ENCODE data around the gene SSX2IP.

The SSX2IP gene

GRCh38 chr1:84691122-84691783 is 992 bp upstream of the SSX2IP start:
- H3K27ac ChIP-seq (ENCODE audit: low read depth, low read length, poor library complexity, severe bottlenecking), result peak overlapping the region; percentile 89
- peaks cover 35% of the 10 kb centered on the region for H3K79me2 ChIP-seq (ENCODE audit: insufficient read depth, low read length)

DNA sequence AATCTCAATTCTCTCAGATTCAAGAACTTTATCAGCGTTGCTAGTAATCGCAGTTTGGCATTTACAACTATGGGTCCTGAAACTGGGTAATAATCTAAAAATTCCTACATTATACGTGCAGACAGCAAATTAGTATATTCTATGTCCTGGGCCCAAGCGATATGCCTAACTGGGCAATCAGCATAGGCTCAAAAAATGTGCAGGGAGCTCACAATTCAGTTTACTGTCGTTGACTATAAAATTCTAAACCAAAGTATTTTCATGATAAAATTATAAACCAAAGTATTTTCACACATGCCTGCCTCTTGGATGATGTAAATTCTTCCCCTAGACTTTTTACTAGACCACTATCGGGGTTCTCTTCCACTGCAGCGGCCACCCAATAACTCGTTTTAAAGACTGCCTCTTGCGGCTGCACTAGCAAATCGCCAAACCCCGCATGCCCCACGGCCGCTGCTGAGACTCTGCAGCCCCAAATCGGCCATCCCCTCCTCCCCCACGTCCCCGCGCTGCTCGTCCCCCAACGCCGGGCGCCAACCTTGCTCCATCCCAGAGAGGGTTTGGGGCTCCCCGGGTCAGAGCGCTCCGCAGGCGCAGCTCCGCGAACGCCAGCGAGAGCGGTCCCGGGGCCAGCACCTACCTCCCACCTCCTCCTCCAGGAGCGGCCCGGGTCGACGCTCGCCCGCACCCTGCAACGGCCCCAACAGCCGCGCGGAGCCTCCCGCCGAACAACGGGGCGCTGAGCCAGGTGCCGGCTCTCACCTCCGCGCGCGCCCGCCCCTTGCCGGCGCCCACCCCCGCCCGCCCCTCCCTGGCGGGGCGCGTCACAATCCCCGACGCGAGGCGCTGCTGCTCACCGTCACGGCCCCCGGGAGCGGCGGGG is 506 bp downstream of the SSX2IP start:
- Histone ChIP-seq H2AFZ (ENCODE audit: low read length) (no peak overlapping the region), H3K4me2 (ENCODE audit: low read length) (peak overlapping the region; percentile 88), H3F3A (ENCODE audit: insufficient read depth, low read length) (peaks cover 6% of the 10 kb centered on the region; the same call in 1 of the 2 replicates), H3K4me1 (ENCODE audit: insufficient read depth, low read length, severe bottlenecking) (peaks cover 67% of the 10 kb centered on the region), H3K79me2 (ENCODE audit: insufficient read depth, low read length) (peaks cover 50% of the 10 kb centered on the region), H3K9ac (ENCODE audit: low read length) (peak overlapping the region; percentile 93), H3K9me2 (ENCODE audit: low read depth, low read length) (no peaks in the 10 kb centered on the region), H3K4me3 (ENCODE audit: low read depth, low read length, poor library complexity, severe bottlenecking) (peak overlapping the region; percentile 75), H3K27ac (ENCODE audit: low read depth, low read length, poor library complexity, severe bottlenecking) (peak overlapping the region; percentile 41), H3K36me3 (ENCODE audit: insufficient read depth, low read length) (peaks cover 7% of the 10 kb centered on the region; the same call in 1 of the 2 replicates), H4K20me1 (ENCODE audit: insufficient read depth, low read length) (no peaks in the 10 kb centered on the region), H3K9me3 (ENCODE audit: low read length) (no peaks in the 10 kb centered on the region), H3K27me3 (ENCODE audit: insufficient read depth, low read length) (no peaks in the 10 kb centered on the region)
- peak; percentile 42 for TF ChIP-seq CTCF (IDR thresholded peaks at IDR 0.05; ENCODE audit: low read length)
- TF ChIP-seq EZH2 (IDR thresholded peaks at IDR 0.05; ENCODE audit: borderline replicate concordance, low read length), result no peak

More at GRCh38 chr1:84691122-84691783, 992 bp upstream of the SSX2IP start:
- no peaks in the 10 kb centered on the region for H4K20me1 ChIP-seq (ENCODE audit: insufficient read depth, low read length)
- no peak overlapping the region for H2AFZ ChIP-seq (ENCODE audit: low read length)
- no peaks in the 10 kb centered on the region for H3K9me3 ChIP-seq (ENCODE audit: low read length)
- H3K27me3 ChIP-seq (ENCODE audit: insufficient read depth, low read length), result no peaks in the 10 kb centered on the region
- H3K4me1 ChIP-seq (ENCODE audit: insufficient read depth, low read length, severe bottlenecking), result peaks cover 63% of the 10 kb centered on the region
- no peaks in the 10 kb centered on the region for H3K36me3 ChIP-seq (ENCODE audit: insufficient read depth, low read length)
- peak overlapping the region; percentile 75 for H3K4me3 ChIP-seq (ENCODE audit: low read depth, low read length, poor library complexity, severe bottlenecking)
- peak overlapping the region; percentile 88 for H3K4me2 ChIP-seq (ENCODE audit: low read length)
- no peaks in the 10 kb centered on the region for H3K9me2 ChIP-seq (ENCODE audit: low read depth, low read length)
- peaks cover 6% of the 10 kb centered on the region; the same call in 1 of the 2 replicates for H3F3A ChIP-seq (ENCODE audit: insufficient read depth, low read length)
- peak overlapping the region; percentile 93 for H3K9ac ChIP-seq (ENCODE audit: low read length)
- TF ChIP-seq EZH2 (IDR thresholded peaks at IDR 0.05; ENCODE audit: borderline replicate concordance, low read length) (no peak), CTCF (IDR thresholded peaks at IDR 0.05; ENCODE audit: low read length) (no peak)

DNA sequence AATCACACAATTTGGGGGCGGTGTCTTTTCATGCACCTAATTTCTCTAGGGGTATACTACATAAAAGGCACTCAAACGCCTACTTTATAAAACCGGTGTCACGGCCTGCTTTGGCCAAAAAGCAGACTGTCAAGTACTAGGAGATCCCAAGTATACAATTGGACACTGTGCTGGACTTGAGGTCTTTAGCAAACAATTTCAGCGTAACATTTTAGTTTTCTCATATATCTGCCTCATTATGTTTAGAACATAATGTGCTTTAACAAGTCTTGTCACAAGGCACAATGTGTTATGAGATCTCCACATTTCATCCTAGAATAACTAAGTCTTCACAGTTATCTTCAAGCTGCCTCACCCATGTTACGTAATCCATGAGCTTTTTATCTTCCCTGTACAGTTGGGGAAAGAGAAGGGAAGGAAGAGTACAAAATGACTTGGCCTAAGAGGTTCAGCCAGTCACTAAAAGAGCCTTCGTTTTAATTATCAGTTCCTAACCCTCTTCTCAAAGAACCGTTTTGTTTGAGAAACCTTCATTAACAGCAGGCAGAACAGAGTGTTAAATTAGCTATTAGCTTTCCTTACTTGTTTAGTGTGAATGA is 1.7 kb downstream of the SSX2IP start:
- Histone ChIP-seq H3K9me3 (ENCODE audit: low read length) (no peaks in the 10 kb centered on the region), H2AFZ (ENCODE audit: low read length) (no peak overlapping the region), H3K79me2 (ENCODE audit: insufficient read depth, low read length) (peaks cover 62% of the 10 kb centered on the region), H3K4me1 (ENCODE audit: insufficient read depth, low read length, severe bottlenecking) (peaks cover 63% of the 10 kb centered on the region), H3K9me2 (ENCODE audit: low read depth, low read length) (no peaks in the 10 kb centered on the region), H3K27me3 (ENCODE audit: insufficient read depth, low read length) (no peaks in the 10 kb centered on the region), H4K20me1 (ENCODE audit: insufficient read depth, low read length) (no peaks in the 10 kb centered on the region), H3K36me3 (ENCODE audit: insufficient read depth, low read length) (peaks cover 15% of the 10 kb centered on the region), H3K4me2 (ENCODE audit: low read length) (peak overlapping the region; percentile 88), H3K9ac (ENCODE audit: low read length) (peak overlapping the region; percentile 93), H3F3A (ENCODE audit: insufficient read depth, low read length) (0 out of 2 replicates have a peak, but pooled peaks cover 6% of the 10 kb centered on the region), H3K27ac (ENCODE audit: low read depth, low read length, poor library complexity, severe bottlenecking) (peak overlapping the region; percentile 6), H3K4me3 (ENCODE audit: low read depth, low read length, poor library complexity, severe bottlenecking) (peak overlapping the region; percentile 75)
- TF ChIP-seq EZH2 (IDR thresholded peaks at IDR 0.05; ENCODE audit: borderline replicate concordance, low read length) (no peak), CTCF (IDR thresholded peaks at IDR 0.05; ENCODE audit: low read length) (no peak)
